ENCODE measurements around the gene IL2RA. TPM values are rescaled to one million over a fixed set of nuclear protein-coding genes. Genes with fewer than 3 reads are reported as not detected.

Gene IL2RA
- under 1 TPM in 1 of 2 donors, not detected in 1; 0.62 TPM for total RNA-seq
- 1.0 TPM for polyA plus RNA-seq (ENCODE audit: insufficient read depth, low read depth, low replicate concordance)
- long read RNA-seq, donor 1 = 0 reads
- long read RNA-seq, donor 2 = 0 reads

- no peaks in the 10 kb centered on the region for H3K36me3 ChIP-seq (ENCODE audit: low read depth, missing control alignments)
- DNase-seq = no peak
- H3K27ac ChIP-seq = no peak within 1 kb of the TSS
- intact Hi-C loops (cut with DNase I; ENCODE audit: low total_unique reads) = no loop called here
- no peaks in the 10 kb centered on the region for H3K4me1 ChIP-seq
- 59 to 61% methylated on average over 16 to 18 of the region's 18 CpGs for WGBS, 2 donors
- H3K9me3 ChIP-seq = no peaks in the 10 kb centered on the region
- TF ChIP-seq POLR2A (IDR thresholded peaks at IDR 0.05) = no peak
- TF ChIP-seq, protein P1, sequence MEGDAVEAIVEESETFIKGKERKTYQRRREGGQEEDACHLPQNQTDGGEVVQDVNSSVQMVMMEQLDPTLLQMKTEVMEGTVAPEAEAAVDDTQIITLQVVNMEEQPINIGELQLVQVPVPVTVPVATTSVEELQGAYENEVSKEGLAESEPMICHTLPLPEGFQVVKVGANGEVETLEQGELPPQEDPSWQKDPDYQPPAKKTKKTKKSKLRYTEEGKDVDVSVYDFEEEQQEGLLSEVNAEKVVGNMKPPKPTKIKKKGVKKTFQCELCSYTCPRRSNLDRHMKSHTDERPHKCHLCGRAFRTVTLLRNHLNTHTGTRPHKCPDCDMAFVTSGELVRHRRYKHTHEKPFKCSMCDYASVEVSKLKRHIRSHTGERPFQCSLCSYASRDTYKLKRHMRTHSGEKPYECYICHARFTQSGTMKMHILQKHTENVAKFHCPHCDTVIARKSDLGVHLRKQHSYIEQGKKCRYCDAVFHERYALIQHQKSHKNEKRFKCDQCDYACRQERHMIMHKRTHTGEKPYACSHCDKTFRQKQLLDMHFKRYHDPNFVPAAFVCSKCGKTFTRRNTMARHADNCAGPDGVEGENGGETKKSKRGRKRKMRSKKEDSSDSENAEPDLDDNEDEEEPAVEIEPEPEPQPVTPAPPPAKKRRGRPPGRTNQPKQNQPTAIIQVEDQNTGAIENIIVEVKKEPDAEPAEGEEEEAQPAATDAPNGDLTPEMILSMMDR (IDR thresholded peaks at IDR 0.05) = no peak
- H3K4me3 ChIP-seq = no peak within 1 kb of the TSS
- no peaks in the 10 kb centered on the region for H3K27me3 ChIP-seq
These were observed at the start of gene IL2RA for GRCh38 chr10:6062101-6062771. IL2RA (minus strand) TSS chr10:6062367; CDS start chr10:6062151, 216 bp downstream.

- peaks cover 3% of the 10 kb centered on the region for H3K36me3 ChIP-seq (ENCODE audit: low read depth, missing control alignments)
- TF ChIP-seq POLR2A (IDR thresholded peaks at IDR 0.05) = no peak
- TF ChIP-seq, protein P1 (IDR thresholded peaks at IDR 0.05) = no peak
- no peaks in the 10 kb centered on the region for H3K27me3 ChIP-seq
- no peaks in the 10 kb centered on the region for H3K4me1 ChIP-seq
- H3K27ac ChIP-seq = no peak overlapping the region
- no peak for DNase-seq
- H3K9me3 ChIP-seq = no peaks in the 10 kb centered on the region
- H3K4me3 ChIP-seq = no peak overlapping the region
- 82% methylated on average over 5 of the region's 5 CpGs for WGBS, 2 donors
- intact Hi-C loops (cut with DNase I; ENCODE audit: low total_unique reads) = loop anchor here (5.0 kb wide), 1 partner anchor 292 kb away; no protein-coding TSS in a partner anchor
These were observed 48.0 kb upstream of the IL2RA start for GRCh38 chr10:6110136-6110535.

- TF ChIP-seq, protein P1 (IDR thresholded peaks at IDR 0.05) = no peak
- TF ChIP-seq POLR2A (IDR thresholded peaks at IDR 0.05) = no peak
- DNase-seq = no peak
- Histone ChIP-seq H3K27ac (no peak overlapping the region), H3K4me1 (no peaks in the 10 kb centered on the region), H3K27me3 (no peaks in the 10 kb centered on the region), H3K4me3 (no peak overlapping the region), H3K36me3 (ENCODE audit: low read depth, missing control alignments) (peaks cover 3% of the 10 kb centered on the region), H3K9me3 (no peaks in the 10 kb centered on the region)
- intact Hi-C loops (cut with DNase I; ENCODE audit: low total_unique reads) = loop anchor here (5.0 kb wide), 1 partner anchor 38 kb away; no protein-coding TSS in a partner anchor
- 79 to 84% methylated on average over 7 of the region's 7 CpGs for WGBS, 2 donors
These were observed 47.2 kb upstream of the IL2RA start for GRCh38 chr10:6109444-6109775.

- Histone ChIP-seq H3K9me3 (no peaks in the 10 kb centered on the region), H3K27me3 (no peaks in the 10 kb centered on the region), H3K4me1 (no peaks in the 10 kb centered on the region), H3K36me3 (ENCODE audit: low read depth, missing control alignments) (peaks cover 3% of the 10 kb centered on the region), H3K27ac (no peak overlapping the region), H3K4me3 (no peak overlapping the region)
- 51% methylated on average over 12 of the region's 12 CpGs for WGBS, 2 donors
- DNase-seq = no peak
- intact Hi-C loops (cut with DNase I; ENCODE audit: low total_unique reads) = loop anchor here (5.0 kb wide), 1 partner anchor 38 kb away; no protein-coding TSS in a partner anchor
- TF ChIP-seq, protein P1 (IDR thresholded peaks at IDR 0.05) = peak; percentile 71 to 79 (median 79)
- TF ChIP-seq POLR2A (IDR thresholded peaks at IDR 0.05) = no peak
These were observed 46.7 kb upstream of the IL2RA start for GRCh38 chr10:6108631-6109443.

All from testis (tissue), 5 donors.